CD4-positive, alpha-beta memory T cell (primary cell): Measurements from ENCODE around the gene TTC7B. TPM values are rescaled to one million over a fixed set of nuclear protein-coding genes. Genes with fewer than 3 reads are reported as not detected.

ENCODE experiments used
- CTCF ChIA-PET: fragments of 350-600 bp; sonication (Branson Sonifier 250); formaldehyde crosslinking; loops from one replicate; lab custom pipeline; 2021; ENCODE audit warnings: inconsistent platforms; ENCODE audit not compliant: partially characterized antibody; lab: Charles Lee
- POLR2A ChIA-PET: fragments of 350-600 bp; sonication (Branson Sonifier 250); formaldehyde crosslinking; loops from one replicate; lab custom pipeline; 2021; ENCODE audit not compliant: partially characterized antibody; lab: Charles Lee
- DNase-seq, 5 donors: peaks; one replicate each; pipeline versions ENCODE4 v3.0.0 to v3.0.0-alpha.2; 2020 to 2022; ENCODE audit warnings: mixed read lengths in 1 of 5
- H3K27ac ChIP-seq: one replicate; pipeline ENCODE4 v1.7.0; 2013; ENCODE audit warnings: low read depth, low read length
- H3K27me3 ChIP-seq: 2 replicates; pipeline ENCODE4 v1.7.0; 2013; ENCODE audit warnings: mild to moderate bottlenecking, low read length, moderate library complexity; ENCODE audit not compliant: insufficient read depth
- H3K36me3 ChIP-seq: 2 replicates; pipeline ENCODE4 v1.7.0; 2013; ENCODE audit warnings: mild to moderate bottlenecking, low read length, moderate library complexity; ENCODE audit not compliant: insufficient read depth
- H3K4me1 ChIP-seq: 2 replicates; pipeline ENCODE4 v1.7.0; 2013; ENCODE audit warnings: mild to moderate bottlenecking, low read length, moderate library complexity; ENCODE audit not compliant: insufficient read depth
- H3K4me3 ChIP-seq, 2 donors: one replicate each; pipeline ENCODE4 v1.7.0; 2013; ENCODE audit warnings: low read length in 2 of 2, mild to moderate bottlenecking in 1 of 2
- H3K9me3 ChIP-seq, 2 donors: one replicate each; pipeline ENCODE4 v1.7.0; 2013; ENCODE audit warnings: low read length in 2 of 2, control low read depth in 1 of 2; ENCODE audit not compliant: control insufficient read depth in 1 of 2
- H3K27ac Mint-ChIP-seq, 7 donors: one replicate each; pipeline ENCODE4 v1.8.0; 2020 to 2021; ENCODE audit warnings: mixed read lengths in 7 of 7, mild to moderate bottlenecking in 6 of 7, inconsistent platforms in 3 of 7, moderate library complexity in 3 of 7
- H3K27me3 Mint-ChIP-seq, 2 donors: one replicate each; pipeline ENCODE4 v1.8.0; 2020 to 2021; ENCODE audit warnings: mixed read lengths in 2 of 2
- H3K36me3 Mint-ChIP-seq, 2 donors: one replicate each; pipeline ENCODE4 v1.8.0; 2020 to 2021; ENCODE audit warnings: mixed read lengths in 2 of 2, inconsistent platforms in 1 of 2, mild to moderate bottlenecking in 1 of 2
- H3K4me1 Mint-ChIP-seq, 4 donors: one replicate each; pipeline ENCODE4 v1.8.0; 2020 to 2021; ENCODE audit warnings: mixed read lengths in 4 of 4, mild to moderate bottlenecking in 1 of 4
- H3K4me3 Mint-ChIP-seq, 8 donors: one replicate each; pipeline ENCODE4 v1.8.0; 2020 to 2021; ENCODE audit warnings: mixed read lengths in 8 of 8, mild to moderate bottlenecking in 7 of 8, moderate library complexity in 6 of 8, inconsistent platforms in 3 of 8
- H3K9me3 Mint-ChIP-seq, 8 donors: one replicate each; pipeline ENCODE4 v1.8.0; 2020 to 2021; ENCODE audit warnings: mixed read lengths in 8 of 8, mild to moderate bottlenecking in 5 of 8, inconsistent platforms in 3 of 8, moderate library complexity in 1 of 8
- intact Hi-C: fragments of 100-400 bp; cut with micrococcal nuclease; formaldehyde crosslinking; loops from one replicate; pipeline ENCODE4 v1.15.1; 2023
- polyA plus RNA-seq, 2 donors: library from polyadenylated mRNA; unstranded; fragments of 300-500 nt; fragmentation: Illumina TruSeq; gene quantifications; one replicate each; pipeline ENCODE4 v1.2.3, GENCODE V29; 2021
- total RNA-seq, 2 experiments: library from RNA; stranded (reverse); gene quantifications; one replicate each; pipeline ENCODE4 v1.2.3, GENCODE V29; 2021

TTC7B gene
- total and polyA plus RNA-seq, 4 experiments from 2014 or later: 0.30 to 1.9 (median 1.5) TPM; not detected in 1

- no peaks in the 10 kb centered on the region for H3K36me3 Mint-ChIP-seq
- CTCF ChIA-PET: no interaction called here
- H3K27ac ChIP-seq: no peak overlapping the region
- H3K9me3 ChIP-seq: no peaks in the 10 kb centered on the region
- H3K27ac Mint-ChIP-seq: no peak overlapping the region
- intact Hi-C loops: no loop called here
- POLR2A ChIA-PET: no interaction called here
- H3K27me3 ChIP-seq: no peaks in the 10 kb centered on the region
- no peak overlapping the region for H3K4me3 ChIP-seq
- H3K4me1 ChIP-seq: no peaks in the 10 kb centered on the region
- no peaks in the 10 kb centered on the region for H3K4me1 Mint-ChIP-seq
- DNase-seq: no peak
- peaks cover 0 to 2% (median 0%) of the 10 kb centered on the region in 8 donors for H3K9me3 Mint-ChIP-seq
- H3K4me3 Mint-ChIP-seq: no peak overlapping the region
- peaks cover 1 to 7% of the 10 kb centered on the region in 2 donors for H3K27me3 Mint-ChIP-seq
- no peaks in the 10 kb centered on the region for H3K36me3 ChIP-seq
Measured at GRCh38 chr14:90607141-90607540, 209.1 kb downstream of the TTC7B start.

GRCh38 chr14:90606434-90606833 is 209.8 kb downstream of the TTC7B start:
- Histone ChIP-seq H3K27ac (no peak overlapping the region), H3K36me3 (no peaks in the 10 kb centered on the region), H3K27me3 (no peaks in the 10 kb centered on the region), H3K4me1 (no peaks in the 10 kb centered on the region), H3K9me3 (no peaks in the 10 kb centered on the region), H3K4me3 (no peak overlapping the region)
- Mint-ChIP-seq H3K9me3 (peaks cover 0 to 2% (median 0%) of the 10 kb centered on the region in 8 donors), H3K27me3 (peaks cover 1 to 8% of the 10 kb centered on the region in 2 donors), H3K27ac (no peak overlapping the region), H3K4me1 (no peaks in the 10 kb centered on the region), H3K36me3 (no peaks in the 10 kb centered on the region), H3K4me3 (no peak overlapping the region)
- DNase-seq: no peak
- ChIA-PET CTCF (no interaction called here), POLR2A (no interaction called here)
- intact Hi-C loops: no loop called here

DNA sequence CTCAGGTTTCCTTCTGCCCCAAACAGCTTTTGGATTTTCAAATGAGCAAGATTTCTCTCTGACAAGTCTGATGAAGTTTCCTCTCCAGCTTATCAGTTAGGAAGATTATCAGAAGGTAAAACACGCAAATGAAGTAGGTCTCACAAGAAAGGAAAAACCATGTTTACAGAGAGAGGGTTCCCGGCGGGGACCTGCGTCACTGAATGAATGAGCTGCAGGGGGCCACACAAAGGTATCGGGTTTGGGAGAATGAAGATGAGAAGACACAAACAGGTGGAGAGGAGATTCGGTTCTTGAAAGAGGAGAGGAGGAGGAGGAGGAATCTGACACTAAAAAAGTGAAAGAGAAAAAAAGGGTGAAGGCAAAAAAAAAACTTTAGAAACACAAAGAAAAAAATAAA is 210.8 kb downstream of the TTC7B start:
- Histone ChIP-seq H3K27me3 (no peaks in the 10 kb centered on the region), H3K36me3 (no peaks in the 10 kb centered on the region), H3K4me3 (no peak overlapping the region), H3K27ac (no peak overlapping the region), H3K4me1 (no peaks in the 10 kb centered on the region), H3K9me3 (no peaks in the 10 kb centered on the region)
- peaks cover 0 to 2% (median 0%) of the 10 kb centered on the region in 8 donors for H3K9me3 Mint-ChIP-seq
- intact Hi-C loops: no loop called here
- ChIA-PET CTCF (no interaction called here), POLR2A (no interaction called here)
- DNase-seq: no peak
- H3K27ac Mint-ChIP-seq: no peak overlapping the region
- no peaks in the 10 kb centered on the region for H3K4me1 Mint-ChIP-seq
- H3K4me3 Mint-ChIP-seq: no peak overlapping the region
- no peaks in the 10 kb centered on the region for H3K36me3 Mint-ChIP-seq
- H3K27me3 Mint-ChIP-seq: peaks cover 0 to 8% of the 10 kb centered on the region in 2 donors

DNA sequence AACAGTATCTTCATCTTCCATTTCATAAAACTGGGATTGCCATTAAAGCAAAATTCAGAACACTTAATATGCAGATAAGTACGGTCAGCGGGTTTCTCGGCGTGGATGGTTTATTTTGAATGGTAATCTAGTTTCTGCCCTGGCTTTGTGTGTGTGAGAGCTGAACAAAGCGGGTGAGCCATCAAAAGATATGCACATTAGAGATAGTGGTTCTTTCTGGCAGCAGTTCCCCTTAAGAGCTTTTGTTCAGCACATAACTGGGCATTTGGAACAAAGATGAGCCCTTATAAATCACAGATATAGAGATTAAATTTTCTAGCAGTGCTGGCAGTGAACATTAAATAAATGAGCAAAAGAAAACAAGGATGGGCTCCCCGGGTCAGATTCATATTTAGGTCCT is 211.9 kb downstream of the TTC7B start:
- no peak for DNase-seq
- H3K36me3 ChIP-seq: no peaks in the 10 kb centered on the region
- no peaks in the 10 kb centered on the region for H3K27me3 ChIP-seq
- H3K27ac Mint-ChIP-seq: no peak overlapping the region
- no peak overlapping the region for H3K4me3 Mint-ChIP-seq
- H3K9me3 ChIP-seq: no peaks in the 10 kb centered on the region
- intact Hi-C loops: no loop called here
- H3K4me1 Mint-ChIP-seq: no peaks in the 10 kb centered on the region
- POLR2A ChIA-PET: no interaction called here
- no peaks in the 10 kb centered on the region for H3K36me3 Mint-ChIP-seq
- no peaks in the 10 kb centered on the region for H3K4me1 ChIP-seq
- H3K27me3 Mint-ChIP-seq: peaks cover 3 to 10% of the 10 kb centered on the region in 2 donors
- CTCF ChIA-PET: no interaction called here
- H3K9me3 Mint-ChIP-seq: peaks cover 0 to 2% (median 0%) of the 10 kb centered on the region in 8 donors
- H3K27ac ChIP-seq: no peak overlapping the region
- H3K4me3 ChIP-seq: no peak overlapping the region

DNA sequence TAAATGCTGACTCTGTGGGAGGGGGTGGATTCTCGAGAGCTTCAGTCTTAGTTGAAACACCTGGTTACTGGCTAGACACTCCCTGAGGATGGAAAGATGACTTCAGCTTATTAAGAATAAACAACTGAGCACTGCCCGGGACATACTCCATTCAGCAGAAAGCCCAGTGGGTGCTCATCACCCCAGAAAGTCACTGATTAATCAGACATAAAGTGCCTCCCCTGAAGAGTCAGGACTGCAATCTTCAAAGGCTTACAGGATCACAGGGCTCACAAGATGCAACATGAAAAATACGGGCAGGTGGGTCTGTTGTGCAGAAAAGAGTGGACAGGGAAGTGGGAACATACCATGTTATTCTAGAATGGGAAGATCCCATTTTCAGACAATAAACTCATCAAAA is 212.4 kb downstream of the TTC7B start:
- H3K27me3 Mint-ChIP-seq: peaks cover 5 to 10% of the 10 kb centered on the region in 2 donors

GRCh38 chr14:90603336-90603735 is 212.9 kb downstream of the TTC7B start:
- Histone ChIP-seq H3K4me1 (no peaks in the 10 kb centered on the region), H3K9me3 (no peaks in the 10 kb centered on the region), H3K4me3 (no peak overlapping the region), H3K27me3 (no peaks in the 10 kb centered on the region), H3K27ac (no peak overlapping the region), H3K36me3 (no peaks in the 10 kb centered on the region)
- H3K27ac Mint-ChIP-seq: no peak overlapping the region
- intact Hi-C loops: no loop called here
- CTCF ChIA-PET: no interaction called here
- no peaks in the 10 kb centered on the region for H3K4me1 Mint-ChIP-seq
- DNase-seq: no peak
- H3K9me3 Mint-ChIP-seq: peaks cover 0 to 2% (median 0%) of the 10 kb centered on the region in 8 donors
- peaks cover 5 to 10% of the 10 kb centered on the region in 2 donors for H3K27me3 Mint-ChIP-seq
- H3K36me3 Mint-ChIP-seq: no peaks in the 10 kb centered on the region
- POLR2A ChIA-PET: no interaction called here
- H3K4me3 Mint-ChIP-seq: no peak overlapping the region

More for the DNA sequence above, 212.4 kb downstream of the TTC7B start:
- Histone ChIP-seq H3K4me3 (no peak overlapping the region), H3K4me1 (no peaks in the 10 kb centered on the region), H3K9me3 (no peaks in the 10 kb centered on the region), H3K36me3 (no peaks in the 10 kb centered on the region), H3K27me3 (no peaks in the 10 kb centered on the region), H3K27ac (no peak overlapping the region)
- Mint-ChIP-seq H3K27ac (no peak overlapping the region), H3K36me3 (no peaks in the 10 kb centered on the region), H3K9me3 (peaks cover 0 to 2% (median 0%) of the 10 kb centered on the region in 8 donors), H3K4me3 (no peak overlapping the region), H3K4me1 (no peaks in the 10 kb centered on the region)
- no peak for DNase-seq
- POLR2A ChIA-PET: no interaction called here
- intact Hi-C loops: no loop called here
- CTCF ChIA-PET: no interaction called here

GRCh38 chr14:90602088-90602687 is 214.0 kb downstream of the TTC7B start:
- intact Hi-C loops: no loop called here
- H3K36me3 Mint-ChIP-seq: no peaks in the 10 kb centered on the region
- no peak overlapping the region for H3K27ac Mint-ChIP-seq
- H3K4me3 ChIP-seq: no peak overlapping the region
- peaks cover 5 to 9% of the 10 kb centered on the region in 2 donors for H3K27me3 Mint-ChIP-seq
- no peak for DNase-seq
- H3K9me3 Mint-ChIP-seq: no peaks in the 10 kb centered on the region
- no peak overlapping the region for H3K4me3 Mint-ChIP-seq
- POLR2A ChIA-PET: no interaction called here
- no peaks in the 10 kb centered on the region for H3K36me3 ChIP-seq
- H3K27ac ChIP-seq: no peak overlapping the region
- H3K4me1 Mint-ChIP-seq: no peaks in the 10 kb centered on the region
- no peaks in the 10 kb centered on the region for H3K4me1 ChIP-seq
- CTCF ChIA-PET: no interaction called here
- no peaks in the 10 kb centered on the region for H3K27me3 ChIP-seq
- H3K9me3 ChIP-seq: no peaks in the 10 kb centered on the region
